ENCODE measurements around the gene LEFTY1.

LEFTY1 gene

GRCh38 chr1:225886159-225887029 is 2.6 kb downstream of the LEFTY1 start:
- no peak for FAIRE-seq
- no peak for TF ChIP-seq CTCF (IDR thresholded peaks at IDR 0.05; ENCODE audit: insufficient read depth, missing control alignments)
- no peak for DNase-seq (ENCODE audit: insufficient read length, low spot score)

- DNase-seq (ENCODE audit: insufficient read length, low spot score): no peak
Observed at GRCh38 chr1:225885336-225885735, 3.6 kb downstream of the LEFTY1 start.

GRCh38 chr1:225883616-225884265 is 5.2 kb downstream of the LEFTY1 start:
- DNase-seq (ENCODE audit: insufficient read length, low spot score) (no peak), FAIRE-seq (no peak)
- no peak for TF ChIP-seq CTCF (IDR thresholded peaks at IDR 0.05; ENCODE audit: insufficient read depth, missing control alignments)

More at GRCh38 chr1:225885336-225885735, 3.6 kb downstream of the LEFTY1 start:
- no peak for TF ChIP-seq CTCF (IDR thresholded peaks at IDR 0.05; ENCODE audit: insufficient read depth, missing control alignments)
- FAIRE-seq: no peak

- TF ChIP-seq CTCF (IDR thresholded peaks at IDR 0.05; ENCODE audit: insufficient read depth, missing control alignments): no peak
- FAIRE-seq (no peak), DNase-seq (ENCODE audit: insufficient read length, low spot score) (no peak)
Observed at GRCh38 chr1:225882694-225883615, 6.0 kb downstream of the LEFTY1 start.

GRCh38 chr1:225881959-225882693 is 6.8 kb downstream of the LEFTY1 start, which contains the start of gene TMEM63A:
Gene TMEM63A (minus strand): TSS chr1:225882380. CDS start chr1:225877580, 4,800 bp downstream.
- no peak for DNase-seq (ENCODE audit: insufficient read length, low spot score)
- no peak for TF ChIP-seq CTCF (IDR thresholded peaks at IDR 0.05; ENCODE audit: insufficient read depth, missing control alignments)
- no peak for FAIRE-seq
